CD4-positive, alpha-beta T cell treated with Interleukin-17A for 4 hours (primary cell): ENCODE measurements around the gene NOL7.

Experiments
- DNase-seq: peaks from one replicate; pipeline ENCODE4 v3.0.0-alpha.2; 2020; ENCODE audit warnings: mixed read lengths

The NOL7 gene

GRCh38 chr6:13597073-13597472 is 18.1 kb upstream of the NOL7 start:
- DNase-seq = no peak

GRCh38 chr6:13600036-13600435 is 15.1 kb upstream of the NOL7 start:
- no peak for DNase-seq

GRCh38 chr6:13604135-13604534 is 11.0 kb upstream of the NOL7 start:
- no peak for DNase-seq

DNA sequence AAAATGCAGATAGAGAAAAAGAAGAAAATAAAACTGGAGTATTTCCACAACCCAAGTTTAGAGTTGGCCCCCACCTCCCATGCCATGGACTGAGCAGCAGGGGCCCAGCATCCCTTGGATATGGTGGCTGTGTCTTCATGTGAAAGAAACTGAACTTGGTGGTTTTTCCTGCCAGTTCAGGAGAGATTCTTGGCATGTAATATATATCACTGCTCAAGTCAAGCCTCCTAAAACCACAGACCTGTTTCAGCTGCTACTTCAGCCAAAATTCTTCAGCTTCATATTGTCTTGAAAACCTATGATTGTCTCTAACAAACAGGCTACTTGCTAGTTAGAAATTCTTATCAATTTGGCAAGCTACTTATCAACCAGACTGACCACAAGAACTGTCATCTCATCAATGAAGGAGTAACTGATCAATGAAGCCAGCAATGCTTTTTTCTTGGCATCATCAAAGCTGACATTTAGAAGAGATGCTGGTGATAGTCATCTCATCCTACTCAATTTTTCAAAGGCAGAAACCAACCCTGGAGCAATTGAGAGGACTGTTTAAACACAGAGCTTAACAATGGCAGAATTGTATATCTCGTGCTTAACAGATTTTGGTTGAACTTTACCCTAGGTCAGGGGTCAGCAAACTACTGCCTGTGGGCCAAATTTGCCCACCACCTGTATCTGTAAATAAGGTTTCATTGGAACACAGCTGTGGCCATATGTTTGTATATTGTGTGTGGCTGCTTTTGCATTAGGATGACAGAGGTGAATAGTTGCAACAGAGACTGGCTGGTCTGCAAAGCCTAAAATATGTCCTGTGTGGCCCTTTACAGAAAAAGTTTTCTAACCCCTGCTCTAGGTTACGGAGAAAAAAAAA is 10.4 kb upstream of the NOL7 start:
- no peak for DNase-seq

- no peak for DNase-seq
Measured at GRCh38 chr6:13605634-13606033, 9.5 kb upstream of the NOL7 start.

- DNase-seq = no peak
Measured at GRCh38 chr6:13611715-13612114, 3.4 kb upstream of the NOL7 start.

GRCh38 chr6:13613029-13613594 is 2.0 kb upstream of the NOL7 start:
- no peak for DNase-seq

GRCh38 chr6:13614126-13614925 is 809 bp upstream of the NOL7 start:
- peak; percentile 7 for DNase-seq

DNA sequence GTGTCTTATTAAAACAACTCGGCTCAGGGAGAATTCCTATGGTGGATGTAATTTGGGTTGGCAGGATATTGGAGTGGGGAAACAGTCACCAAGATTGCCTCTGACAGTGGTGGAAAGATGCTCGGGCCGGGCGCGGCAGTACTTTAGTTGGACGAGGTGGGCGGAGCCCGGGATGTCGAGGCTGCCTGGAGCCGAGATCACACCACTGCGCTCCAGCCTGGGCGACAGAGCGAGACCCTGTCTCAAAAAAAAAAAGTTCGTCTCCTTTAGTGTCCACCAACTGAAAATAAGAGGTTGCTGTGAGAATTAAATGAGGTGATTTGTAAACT is 621 bp downstream of the NOL7 start:
- peak; percentile 46 for DNase-seq

DNA sequence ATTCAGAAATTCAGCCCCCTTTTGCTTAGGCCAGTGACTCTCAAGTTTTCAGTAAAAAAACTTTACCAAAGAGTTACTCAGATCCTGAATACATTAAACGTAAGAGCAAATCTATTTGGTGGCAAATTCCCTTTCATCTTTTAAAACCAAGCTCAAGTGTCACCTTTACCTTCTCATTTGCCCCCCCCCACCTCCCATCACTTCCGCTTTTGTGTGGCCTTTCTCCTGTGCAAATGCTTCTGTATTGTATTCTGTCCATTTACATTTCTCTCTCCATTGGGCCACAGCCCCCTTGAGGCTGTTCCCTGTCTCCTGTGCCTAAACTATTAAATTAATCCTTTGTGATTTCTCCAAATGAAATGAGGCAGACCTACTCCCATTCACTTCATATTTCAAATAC is 1.9 kb downstream of the NOL7 start:
- no peak for DNase-seq

GRCh38 chr6:13624871-13625288 is 9.7 kb downstream of the NOL7 start:
- DNase-seq = peak; percentile 33

DNA sequence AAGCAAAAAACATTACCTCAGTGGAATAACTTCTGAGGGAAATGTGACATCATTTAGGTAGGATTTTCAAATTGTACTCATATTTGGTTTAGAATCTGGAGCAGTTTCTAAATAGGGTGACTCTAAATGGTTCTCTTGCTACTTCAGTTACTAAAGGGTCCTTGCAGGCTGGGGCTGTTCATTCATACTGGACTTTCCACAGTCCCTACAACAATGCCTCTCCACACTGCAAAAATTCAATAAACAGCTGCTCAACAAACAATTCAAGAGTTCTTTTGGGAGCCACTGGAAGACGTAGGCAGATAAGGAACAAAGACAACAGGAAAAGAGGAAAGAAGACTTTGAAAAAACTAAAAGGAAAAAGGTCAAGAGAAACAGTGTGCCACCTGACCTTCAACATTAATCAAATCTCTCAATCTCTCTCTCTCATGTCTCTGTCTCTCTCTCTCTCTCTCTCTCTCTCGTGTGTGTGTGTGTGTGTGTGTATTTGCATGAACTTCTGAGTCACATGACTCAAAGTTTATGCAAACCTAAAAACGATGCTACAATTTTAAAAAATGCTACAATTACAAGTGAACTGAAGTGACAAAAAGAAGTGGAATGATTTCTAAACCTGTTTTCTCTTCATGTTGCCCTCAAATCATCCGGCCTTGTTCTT is 14.5 kb downstream of the NOL7 start:
- no peak for DNase-seq

DNA sequence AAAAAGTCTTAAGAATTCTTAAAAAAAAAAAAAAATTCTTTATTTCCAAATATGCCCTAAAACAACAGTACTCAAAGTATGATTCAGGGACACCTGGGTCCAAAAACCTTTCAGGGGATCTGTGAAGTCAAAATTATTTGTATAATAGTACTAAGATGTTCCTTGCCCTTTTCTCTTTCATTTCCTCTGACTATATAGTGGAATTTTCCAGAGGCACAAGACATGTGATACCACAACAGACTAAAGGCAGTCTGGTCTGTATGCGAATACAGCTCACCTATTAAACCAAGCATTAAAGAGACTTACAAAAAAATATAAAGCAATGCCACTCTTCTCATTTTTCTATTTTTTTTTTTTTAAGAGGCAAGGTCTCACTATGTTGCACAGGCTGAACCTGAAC is 15.4 kb downstream of the NOL7 start:
- no peak for DNase-seq

DNA sequence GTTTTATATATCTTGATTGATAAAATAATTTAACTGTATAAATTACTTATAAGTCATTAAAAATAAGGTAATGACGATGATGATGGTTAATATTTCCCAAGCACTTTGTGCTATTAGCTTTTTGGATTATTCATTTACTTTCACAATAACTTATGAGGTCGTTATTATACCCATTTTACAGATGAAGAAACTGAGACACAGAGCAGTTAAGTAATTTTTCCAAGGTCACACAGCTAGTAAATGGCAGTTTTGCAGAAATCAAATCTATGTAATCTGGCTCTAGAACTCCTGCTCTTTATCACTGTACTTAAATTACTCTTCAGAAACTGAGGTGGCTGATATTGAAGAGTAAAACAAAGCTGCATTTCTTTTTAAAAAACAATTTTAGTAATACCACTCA is 18.2 kb downstream of the NOL7 start:
- no peak for DNase-seq

GRCh38 chr6:13635948-13636658 is 21.0 kb downstream of the NOL7 start:
- no peak for DNase-seq

- DNase-seq = no peak
Measured at GRCh38 chr6:13638014-13638413, 22.9 kb downstream of the NOL7 start.

- DNase-seq = no peak
Measured at GRCh38 chr6:13638626-13639025, 23.5 kb downstream of the NOL7 start.

DNA sequence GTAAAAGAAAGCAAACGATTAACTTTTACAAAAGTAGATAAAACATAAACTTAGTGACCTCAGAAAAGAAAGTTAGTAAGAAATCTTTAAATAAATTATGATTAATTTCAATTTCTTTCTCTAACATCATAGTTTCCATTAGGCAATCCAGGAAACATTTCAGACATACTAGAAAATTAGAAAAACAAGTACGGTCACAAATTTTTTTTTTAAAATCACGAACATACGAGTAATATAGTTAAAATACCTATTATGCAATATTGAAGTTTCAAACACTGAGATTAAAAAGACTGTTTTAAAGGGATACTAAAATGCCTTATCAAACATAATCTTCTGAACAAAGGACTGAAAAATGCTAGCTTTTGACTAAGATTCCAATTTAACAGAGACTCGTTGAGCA is 26.2 kb downstream of the NOL7 start:
- no peak for DNase-seq

DNA sequence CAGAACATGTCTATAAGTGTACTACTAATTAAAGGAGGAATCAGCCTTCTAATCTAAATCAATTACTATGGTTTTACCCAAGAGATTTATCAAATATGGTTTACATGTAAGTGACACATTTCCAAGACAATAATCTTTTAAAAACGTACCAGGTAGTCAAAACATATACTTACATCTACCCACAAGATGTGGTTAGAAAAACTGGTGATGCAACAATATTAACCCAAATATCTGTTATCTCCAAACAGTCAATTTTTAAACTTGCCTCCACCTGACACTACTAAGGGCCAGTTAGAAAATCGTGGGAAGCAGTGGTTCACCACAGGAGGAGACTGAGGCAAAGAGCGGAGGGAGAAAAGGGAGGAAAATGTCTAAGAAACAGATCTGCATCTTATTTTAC is 28.0 kb downstream of the NOL7 start:
- no peak for DNase-seq

DNA sequence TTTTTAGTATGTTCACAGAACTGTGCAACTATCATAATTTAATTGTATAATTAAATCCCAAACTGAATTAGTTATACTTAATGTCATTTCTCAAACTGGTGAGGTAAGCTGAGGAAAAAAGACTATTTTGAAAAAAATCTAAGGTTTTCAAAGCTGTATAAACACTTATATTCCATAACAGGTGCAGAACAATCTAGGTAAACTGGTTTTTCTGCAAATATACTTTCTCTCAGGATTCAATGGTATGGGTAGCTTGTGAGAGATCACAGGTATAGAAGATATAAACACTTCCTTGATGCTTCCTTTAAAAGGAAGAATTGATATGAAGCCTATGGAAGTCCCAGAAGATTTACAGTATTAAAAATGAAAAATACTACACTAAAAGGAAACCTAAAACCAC is 33.7 kb downstream of the NOL7 start:
- DNase-seq = no peak

- DNase-seq = no peak
Measured at GRCh38 chr6:13649393-13649792, 34.3 kb downstream of the NOL7 start.

DNA sequence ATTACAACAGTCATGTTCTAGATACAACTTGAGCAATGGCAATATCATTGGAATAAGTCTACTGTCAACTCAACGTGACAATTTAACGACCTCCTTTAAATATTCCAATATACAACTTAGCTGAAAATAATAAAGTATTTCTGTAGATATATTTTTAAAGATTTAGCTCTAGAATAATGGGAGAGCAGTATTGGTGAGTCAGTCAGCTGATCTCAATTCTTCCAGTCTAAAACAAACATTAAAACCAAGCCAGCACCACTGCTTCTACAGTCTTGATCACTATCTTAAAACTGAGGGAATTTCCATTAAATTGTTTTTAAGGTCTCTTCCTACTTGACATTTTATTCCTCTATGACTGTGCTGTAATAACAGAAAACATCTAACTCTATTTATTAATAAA is 38.2 kb downstream of the NOL7 start:
- DNase-seq = no peak

DNA sequence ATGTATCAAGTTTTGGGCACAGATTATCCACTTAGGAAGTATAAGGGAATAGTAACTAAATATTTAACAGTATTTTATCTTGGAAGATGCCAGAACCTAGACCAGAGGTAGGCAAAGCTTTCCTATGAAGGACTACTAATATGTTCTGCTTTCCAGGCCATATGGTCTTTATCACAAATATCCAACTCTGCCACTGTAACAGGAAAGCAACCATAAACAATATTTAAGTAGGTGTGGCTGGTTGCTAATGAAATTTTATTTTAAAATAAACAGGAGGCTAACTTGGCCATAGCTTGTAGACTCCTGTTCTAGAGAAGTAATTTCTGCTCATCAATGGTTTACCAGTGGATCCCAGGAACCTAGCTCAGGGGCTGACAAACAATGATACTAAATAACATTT is 39.4 kb downstream of the NOL7 start:
- no peak for DNase-seq
